GM21367 (cell line): ENCODE data around the gene GLO1.
A peak's percentile ranks its signal among the peaks of the same experiment; 100 is the strongest.

Experiments used
- ATAC-seq: cut with Tn5 transposase; IDR thresholded peaks from one replicate; pipeline ENCODE4 v1.9.1; 2021; ENCODE audit not compliant: unreplicated experiment

Gene GLO1

DNA sequence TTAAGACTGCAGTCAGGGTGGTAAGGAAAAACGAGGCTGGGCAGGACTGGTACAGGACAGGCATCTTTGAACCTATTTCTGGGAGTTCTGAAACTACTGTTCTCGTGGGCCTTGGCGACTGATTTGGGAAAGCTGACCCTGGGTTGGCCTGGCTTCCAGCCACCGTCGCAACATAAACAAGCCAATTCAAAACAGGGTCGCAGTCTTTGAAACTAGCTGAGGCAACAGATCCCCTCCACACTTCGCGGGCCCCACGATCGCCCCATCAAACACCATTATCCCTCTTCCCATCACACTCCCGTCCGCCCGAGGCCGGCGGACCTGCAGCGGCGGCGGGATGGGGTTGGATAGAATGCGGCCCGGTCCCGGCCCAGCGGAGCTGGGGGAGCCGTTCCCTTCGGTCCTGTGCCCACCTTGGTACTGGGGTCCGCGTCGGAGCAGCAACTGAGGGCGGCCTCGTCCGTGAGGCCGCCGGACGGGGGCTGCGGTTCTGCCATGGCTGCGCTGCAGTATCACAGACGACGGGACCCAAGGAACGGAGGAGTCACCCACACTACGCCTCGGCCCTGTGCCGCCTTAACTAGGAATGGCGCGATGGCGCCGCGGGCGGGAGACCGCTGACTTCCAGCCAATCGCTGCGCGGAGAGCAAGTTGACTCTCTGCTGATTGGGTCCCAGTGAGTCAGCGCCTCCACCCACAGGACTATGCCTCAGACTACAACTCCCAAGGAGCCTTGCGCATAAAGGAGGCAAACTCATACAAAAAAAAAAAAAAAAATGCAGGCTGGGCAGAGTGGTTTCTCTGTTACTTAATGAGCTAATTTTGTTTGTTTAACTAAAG lies at the start of gene GLO1:
TSS of gene GLO1 (minus strand) at position 588 of the 840 bp plus-strand sequence. CDS start at position 497, 91 bp downstream.
- ATAC-seq, result peak; percentile 98

DNA sequence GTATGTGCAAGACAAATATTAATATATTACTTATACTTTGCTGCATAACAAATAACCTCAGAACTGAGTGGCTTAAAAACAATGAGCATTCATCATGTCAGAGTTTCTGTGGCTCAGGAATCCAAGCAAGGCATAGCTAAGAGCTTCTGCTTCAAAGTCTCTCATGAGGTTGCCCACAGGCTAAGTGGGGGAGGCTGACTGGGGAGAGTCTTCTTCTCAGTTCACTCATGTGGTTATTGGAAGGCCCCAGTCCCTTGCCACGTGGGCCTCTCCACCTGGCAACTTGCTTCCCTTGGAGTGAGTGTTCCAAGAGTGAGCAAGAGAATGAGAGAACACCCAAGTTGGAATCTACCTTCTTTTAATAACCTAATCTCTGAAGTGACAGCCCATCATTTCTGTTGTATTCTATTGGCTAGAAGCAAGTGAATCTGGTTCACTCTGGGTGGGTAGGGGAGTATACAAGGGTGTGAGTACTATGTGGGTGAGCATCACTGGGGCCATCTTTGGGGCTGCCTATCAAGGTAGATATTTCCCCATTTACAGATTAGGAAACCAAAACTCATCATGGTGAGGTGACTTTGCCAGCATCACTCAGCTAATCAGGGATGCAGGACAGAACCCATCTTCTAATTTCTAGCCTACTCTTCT lies 48.1 kb upstream of the GLO1 start:
- no peak for ATAC-seq

DNA sequence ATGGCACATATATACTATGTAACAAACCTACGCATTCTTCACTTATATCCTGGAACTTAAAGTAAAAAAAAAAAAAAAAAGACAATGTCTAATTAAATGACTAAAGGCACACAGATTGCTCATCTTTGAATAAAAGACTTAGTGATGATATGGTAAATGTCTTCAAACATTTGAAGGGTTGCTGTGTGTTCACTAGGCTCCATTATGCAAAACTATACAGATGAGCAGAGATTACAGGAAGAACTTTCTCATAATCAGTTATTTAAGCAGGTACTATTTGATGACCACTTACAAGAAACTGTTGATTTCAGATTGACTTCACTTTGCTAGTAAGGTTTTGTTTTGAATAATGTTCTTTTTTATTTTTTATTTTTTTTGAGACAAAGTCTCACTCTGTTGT lies 46.5 kb upstream of the GLO1 start:
- no peak for ATAC-seq

DNA sequence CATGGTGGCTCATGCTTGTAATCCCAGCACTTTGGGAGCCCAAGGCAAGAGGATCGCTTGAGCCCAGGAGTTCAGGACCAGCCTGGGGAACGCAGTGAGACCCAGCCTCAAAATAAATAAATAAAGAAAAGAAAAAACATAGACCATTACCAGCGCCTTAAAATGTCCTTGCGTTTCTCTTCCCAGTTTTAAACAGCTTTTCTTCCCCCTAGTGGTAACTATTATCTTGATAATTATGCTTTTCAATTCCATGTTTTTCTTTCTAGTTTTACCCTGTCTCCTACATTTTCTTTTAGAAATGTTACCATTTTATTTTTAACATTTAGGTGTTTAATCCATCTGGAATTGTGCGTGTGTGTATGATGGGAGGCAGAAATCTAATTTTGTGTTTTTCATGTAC lies 36.6 kb upstream of the GLO1 start:
- ATAC-seq, result no peak

DNA sequence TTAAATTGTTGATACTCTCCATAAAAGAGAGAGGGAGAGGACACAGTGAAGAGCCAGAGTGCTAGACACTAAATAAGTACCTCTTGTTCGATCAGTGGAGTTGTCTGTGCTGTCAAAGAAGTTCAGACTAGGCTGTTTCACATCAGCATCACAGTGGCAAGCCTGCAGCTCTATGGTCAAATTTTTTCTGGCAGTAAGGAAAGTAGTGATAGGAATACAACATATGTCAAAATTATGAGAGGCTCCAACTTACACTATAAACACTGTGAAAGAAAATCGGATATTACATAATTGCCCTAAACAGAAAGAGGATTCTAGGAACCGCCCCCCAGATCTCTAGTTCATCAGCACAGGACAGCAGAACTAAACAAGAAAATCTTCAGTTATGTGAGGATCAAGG lies 35.3 kb upstream of the GLO1 start:
- no peak for ATAC-seq

DNA sequence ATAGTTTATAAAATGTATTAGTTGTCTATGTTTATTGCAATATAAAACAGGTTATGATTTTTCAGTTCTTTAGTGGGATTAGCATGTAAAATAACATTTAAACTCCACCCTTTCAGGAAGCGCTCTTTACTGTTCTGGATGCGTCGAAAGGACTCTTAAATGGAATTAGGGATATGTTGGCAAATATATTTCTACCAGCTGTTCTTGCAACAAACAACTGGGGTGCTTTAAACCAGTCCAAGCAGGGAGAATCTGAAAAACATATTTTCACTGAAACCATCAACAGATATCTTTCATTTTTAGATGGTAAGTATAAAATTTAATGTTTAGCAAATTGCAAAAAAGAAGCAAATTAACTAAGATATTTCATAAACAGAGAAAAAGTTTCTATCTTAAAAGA lies 34.0 kb upstream of the GLO1 start:
- no peak for ATAC-seq

DNA sequence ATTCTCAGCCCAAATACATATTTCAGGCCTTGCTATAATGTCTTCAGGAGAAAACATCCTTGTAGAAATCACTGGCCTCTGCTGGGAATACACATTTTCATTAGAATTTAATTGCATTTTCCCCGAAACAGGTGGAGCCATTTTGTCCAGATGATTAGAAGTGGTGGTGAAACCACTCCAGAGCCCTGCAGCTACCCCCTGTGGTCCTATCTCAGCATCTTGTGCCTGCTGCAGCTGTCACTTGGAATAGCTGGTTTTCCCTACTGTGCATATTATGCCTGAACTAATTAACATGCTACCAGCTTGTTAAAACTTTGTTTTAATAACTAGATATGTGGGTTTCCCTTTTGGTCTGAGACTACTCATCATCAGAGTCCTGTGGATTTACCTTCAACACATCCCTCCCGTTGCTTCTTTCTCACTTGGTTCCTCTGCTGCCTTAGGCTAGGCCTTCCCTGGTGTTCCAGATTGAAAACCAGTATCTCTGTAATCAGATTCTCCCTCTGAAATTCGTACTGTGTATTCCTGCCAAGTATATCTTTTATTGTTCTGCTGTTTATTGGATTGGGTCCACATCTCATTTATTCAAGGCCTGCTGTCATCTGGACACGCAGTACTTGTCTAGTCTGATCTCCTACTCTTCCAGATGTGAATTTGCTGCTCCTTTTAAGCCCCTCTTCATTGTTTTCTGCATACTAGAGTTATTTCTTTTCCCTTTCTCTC lies 27.4 kb upstream of the GLO1 start:
- ATAC-seq, result no peak

DNA sequence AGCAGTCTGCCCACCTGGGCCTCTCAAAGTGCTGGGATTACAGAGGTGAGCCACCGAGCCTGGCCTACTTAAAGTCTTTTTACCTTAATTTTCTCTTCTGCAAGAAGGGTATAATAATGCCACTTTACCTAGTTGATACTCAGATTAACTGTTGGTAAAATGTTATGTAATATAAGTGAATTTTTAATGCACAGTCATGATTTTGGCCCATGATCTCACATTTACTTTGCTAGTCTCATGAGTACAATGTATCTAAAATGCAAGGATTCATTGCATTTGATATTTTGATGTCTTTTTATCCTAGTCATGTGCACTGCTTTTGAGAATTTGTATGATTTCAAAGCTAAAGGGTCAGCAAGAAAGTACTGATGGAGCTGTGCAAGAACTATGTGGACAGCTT lies 25.3 kb upstream of the GLO1 start:
- ATAC-seq, result no peak

DNA sequence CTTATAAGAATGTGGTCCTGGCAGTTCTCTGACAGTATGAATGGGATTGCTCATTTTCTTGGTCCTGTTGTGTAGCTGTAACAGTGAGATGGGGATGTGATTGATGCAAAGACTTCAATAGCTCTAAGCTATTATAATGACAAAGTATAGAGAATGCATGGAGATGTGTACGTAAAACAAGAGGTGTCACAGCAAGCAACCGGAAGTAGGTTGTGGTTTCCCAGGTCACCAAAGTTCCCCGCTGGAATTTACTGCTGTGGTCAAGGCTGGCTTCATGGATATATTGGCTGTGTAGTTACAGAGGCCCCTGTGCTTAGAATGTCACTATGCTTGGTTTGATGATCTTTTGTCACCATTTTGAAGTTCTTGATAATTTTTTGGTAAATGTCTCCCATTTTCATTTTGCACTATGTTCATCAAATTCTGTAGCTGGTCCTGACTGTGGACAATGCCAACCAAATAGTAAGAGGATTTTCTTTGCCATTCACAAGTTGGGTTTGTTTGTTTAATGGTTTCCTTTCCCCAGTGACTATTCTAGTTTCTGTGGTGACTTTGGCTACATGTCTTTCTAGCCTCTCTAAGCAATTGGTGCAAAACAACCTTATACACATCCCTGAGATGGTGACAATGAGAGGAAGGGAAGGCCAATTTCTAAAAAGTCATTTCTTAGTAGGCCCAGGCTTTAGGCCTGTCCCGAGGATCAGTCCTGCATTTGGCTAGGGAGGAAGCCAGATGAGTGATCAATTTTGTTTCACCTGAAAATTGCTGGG lies 22.7 kb upstream of the GLO1 start:
- ATAC-seq, result peak; percentile 67

DNA sequence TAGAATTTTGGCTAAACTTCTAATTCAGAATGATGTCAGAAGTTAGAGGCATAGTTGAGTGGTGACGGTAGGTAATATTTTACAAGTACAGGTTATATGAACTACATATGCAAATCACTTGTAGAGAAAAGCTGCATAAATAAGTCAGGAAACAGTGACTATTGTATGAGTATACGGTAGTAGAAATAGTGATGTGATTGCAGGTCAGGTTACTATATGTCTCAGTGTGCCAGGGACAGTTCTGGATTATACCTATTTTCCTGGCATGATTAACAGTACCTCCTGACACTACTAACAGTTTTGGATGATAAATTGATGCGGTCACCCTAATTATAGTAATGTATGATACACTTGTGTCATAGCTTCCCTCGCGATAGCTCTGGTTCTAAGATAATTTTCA lies 21.4 kb upstream of the GLO1 start:
- ATAC-seq, result no peak

DNA sequence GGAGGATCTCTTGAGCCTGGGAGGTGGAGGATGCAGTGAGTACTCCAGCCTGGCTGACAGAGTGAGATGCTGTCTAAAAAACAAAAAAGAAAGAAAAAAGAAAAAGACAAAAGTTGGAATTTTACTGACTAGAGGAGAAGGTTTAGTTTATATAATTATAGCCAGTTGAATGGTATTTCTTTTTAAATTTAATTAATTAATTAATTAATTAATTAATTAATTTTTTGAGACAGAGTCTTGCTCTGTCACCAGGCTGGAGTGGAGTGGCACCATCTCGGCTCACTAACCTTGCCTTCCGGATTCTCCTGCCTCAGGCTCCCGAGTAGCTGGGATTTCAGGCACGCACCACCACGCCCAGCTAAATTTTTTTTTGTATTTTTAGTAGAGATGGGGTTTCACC lies 20.8 kb upstream of the GLO1 start:
- no peak for ATAC-seq

DNA sequence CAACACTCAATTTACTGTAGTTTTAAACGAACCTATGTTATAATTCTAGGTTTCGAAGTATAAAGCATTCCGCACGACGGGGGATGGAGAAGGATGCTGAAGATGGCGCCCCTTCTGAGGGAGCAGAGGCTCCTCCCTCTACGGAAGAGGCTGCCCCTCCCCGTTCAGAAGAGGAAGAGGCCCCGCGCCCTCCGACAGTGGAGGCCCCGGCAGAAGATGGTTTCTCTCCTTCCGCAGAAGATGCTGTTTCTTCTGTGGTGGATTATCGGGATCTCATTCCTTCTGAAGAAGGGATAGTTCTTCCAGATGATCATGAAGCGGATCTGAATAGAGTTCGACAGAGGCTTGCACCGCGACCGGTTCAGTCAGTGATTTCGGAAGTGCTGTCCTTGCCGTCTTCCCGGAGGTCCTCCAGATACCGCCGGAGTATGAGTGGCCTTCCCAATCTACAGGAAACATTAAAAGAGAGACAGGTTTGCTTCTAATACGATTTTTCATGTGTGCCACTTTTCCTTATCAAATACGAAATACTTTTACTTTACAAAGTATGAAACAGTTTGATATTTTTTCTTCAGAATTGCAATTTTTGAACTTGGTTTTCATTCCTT lies 19.9 kb upstream of the GLO1 start:
- ATAC-seq, result no peak

DNA sequence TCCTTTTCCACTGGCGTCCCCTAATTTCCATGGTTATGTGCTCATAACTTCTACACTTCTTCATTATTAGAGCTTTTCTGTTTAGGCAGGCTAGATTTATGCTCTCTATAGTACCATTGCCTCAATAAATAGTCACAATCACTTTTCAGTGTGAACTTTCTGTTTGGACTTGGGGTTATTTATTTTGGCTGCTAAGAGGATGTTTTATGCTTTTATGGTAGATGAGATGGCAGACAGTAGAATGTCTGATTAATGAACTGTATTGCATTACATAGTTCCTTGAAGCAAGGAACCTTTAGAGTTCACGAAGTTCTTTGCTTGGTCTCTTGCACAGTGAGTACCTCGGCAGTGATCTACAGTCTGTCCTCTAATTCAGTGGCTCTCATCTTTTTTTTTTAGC lies 19.1 kb upstream of the GLO1 start:
- ATAC-seq, result no peak

DNA sequence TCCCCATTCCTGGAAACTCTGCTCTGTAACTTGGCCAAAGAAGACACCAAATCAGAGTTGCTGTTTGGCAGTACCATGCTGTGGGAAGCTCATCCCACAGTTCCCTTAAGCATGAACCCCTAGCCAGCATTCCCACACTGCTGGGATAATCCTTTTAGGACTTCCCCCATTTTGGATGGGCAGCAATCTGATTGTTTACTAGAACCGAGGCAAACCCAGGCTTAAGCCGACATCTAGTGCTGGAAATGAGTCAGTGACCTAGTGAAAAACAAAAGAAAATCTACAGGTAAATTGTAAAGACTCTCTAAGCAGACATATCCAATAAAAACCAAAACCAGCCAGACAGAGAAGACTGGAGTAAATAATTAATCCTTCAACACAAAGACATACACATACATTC lies 17.4 kb upstream of the GLO1 start:
- no peak for ATAC-seq

DNA sequence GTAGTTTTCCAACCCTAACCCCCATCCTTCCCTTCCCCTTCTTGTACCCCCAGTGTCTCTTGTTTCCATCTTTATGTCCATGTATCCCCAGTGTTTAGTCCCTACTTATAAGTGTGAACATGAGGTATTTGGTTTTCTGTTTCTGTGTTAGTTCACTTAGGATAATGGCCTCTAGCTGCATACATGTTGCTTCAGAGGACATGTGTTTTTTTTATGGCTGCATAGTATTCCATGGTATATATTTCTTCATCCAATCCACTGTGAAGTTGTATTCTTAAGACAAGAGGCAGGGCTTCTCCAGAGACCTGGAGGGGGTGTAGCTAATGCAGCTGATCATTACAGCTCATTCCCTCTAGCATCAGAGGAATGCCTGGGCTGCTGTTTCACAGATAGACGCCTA lies 16.4 kb upstream of the GLO1 start:
- no peak for ATAC-seq

DNA sequence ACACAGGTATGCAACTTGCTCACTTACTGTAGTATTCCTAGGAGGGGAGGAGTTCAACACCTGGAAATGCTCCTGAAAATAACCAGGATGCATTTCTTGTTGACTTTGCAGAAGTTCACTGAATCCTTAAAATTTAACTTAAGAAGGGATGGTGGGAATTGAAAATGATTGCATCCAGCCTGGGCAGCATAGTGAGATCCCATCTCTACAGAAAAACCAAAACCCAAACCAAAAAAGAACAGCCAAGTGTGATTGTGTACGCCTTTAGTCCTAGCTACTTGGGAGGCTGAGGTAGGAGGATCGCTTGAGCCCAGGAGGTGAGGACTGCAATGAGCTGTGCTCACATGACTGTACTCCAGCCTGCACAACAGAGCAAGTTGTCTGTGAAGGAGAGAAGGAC lies 13.9 kb upstream of the GLO1 start:
- ATAC-seq, result no peak

DNA sequence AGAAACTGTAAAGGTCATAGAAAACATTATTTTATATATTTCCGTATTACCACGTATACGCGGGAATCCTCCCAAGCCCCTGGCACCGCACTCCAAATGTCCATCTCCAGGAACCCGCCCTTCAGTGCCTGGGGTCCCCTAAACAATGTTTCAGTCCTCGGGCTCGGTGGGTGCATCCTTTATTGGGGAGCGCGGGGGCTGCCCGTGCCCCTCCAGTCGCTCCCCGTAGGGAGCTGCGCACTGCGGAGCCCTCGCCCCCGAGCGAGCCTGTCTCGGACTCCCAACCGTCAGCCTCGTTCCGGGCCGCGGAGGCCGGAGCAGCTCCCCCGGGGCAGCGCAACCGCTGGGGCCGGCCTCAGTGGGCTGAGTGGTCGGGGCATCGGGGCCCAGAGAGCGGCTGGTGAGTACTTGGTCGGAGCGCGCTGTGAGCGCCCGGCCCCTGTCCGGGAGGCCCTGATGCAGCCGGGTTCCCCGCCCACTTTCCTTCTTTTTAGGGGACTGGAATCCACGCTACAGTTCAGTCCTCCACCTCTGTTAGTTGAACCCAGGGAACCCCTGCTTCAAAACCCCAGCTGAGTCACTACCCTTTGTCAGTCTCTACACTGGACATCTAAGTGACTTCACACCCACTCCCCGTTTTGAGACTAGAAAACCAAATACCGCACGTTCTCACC lies 12.2 kb upstream of the GLO1 start, which contains the start of gene DNAH8:
TSS of gene DNAH8 (plus strand) at position 296 of the 674 bp plus-strand sequence. CDS start 7,499 bp downstream, outside the sequence.
- ATAC-seq, result no peak

DNA sequence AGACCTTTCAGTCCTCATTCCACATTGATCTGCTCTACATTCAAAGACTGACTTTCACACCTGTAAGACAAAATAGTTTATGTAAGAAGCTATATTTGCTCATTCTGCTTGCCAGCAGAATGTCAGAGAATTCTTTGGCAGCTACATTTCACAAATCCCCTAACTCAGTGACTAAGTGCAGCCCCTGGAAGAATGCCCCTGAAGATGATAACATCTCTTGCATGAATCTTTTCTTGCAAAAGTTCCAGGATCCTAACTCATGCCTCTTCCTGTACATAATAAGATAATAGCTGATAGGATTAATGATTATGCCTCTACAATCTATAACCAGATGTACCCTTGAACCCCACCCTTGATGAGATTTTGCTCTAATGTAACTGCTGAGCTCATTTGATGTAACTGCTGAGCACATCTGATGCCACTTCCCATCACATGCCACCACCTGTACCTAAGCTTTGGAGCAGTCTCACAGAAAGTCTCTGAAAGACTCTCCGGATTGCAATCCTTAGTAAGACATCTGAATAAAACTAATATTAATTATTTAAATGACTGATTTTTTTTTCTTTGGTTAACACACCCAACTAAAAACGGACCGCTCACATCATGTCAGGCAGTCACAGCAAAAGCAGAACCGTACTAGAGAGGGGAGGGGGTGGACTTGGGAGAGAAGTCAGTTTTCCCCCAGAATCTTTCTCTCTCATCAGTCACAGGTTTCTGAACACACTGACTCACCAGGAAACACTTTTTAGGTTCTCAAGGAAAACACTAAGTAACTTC lies 11.5 kb upstream of the GLO1 start:
- ATAC-seq, result no peak

DNA sequence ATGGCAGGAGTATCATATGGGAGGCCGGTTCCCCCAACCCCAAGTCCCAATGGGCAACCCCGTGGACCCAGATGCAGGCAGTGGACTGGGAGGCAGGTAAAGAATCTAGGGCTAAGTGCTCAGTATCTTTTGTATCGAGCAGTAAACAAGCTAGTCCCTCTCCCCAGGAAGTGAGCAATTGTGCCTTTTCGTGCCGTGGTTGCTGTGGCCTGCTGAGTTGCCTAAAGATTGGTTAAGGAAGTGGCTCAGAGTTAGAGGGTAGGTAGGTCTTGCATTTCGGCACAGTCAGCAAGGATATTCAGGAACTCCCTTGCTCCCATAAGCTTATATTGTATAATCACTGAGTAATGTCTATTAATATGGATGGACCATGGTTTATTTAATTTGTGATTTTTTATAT lies 10.9 kb upstream of the GLO1 start:
- ATAC-seq, result no peak
